Measurements from ENCODE around the gene NOP10. TPM values are rescaled to one million over a fixed set of nuclear protein-coding genes. Genes with fewer than 3 reads are reported as not detected.

The NOP10 gene
- total RNA-seq, 1 donor from 2014 or later: 116 TPM

DNA sequence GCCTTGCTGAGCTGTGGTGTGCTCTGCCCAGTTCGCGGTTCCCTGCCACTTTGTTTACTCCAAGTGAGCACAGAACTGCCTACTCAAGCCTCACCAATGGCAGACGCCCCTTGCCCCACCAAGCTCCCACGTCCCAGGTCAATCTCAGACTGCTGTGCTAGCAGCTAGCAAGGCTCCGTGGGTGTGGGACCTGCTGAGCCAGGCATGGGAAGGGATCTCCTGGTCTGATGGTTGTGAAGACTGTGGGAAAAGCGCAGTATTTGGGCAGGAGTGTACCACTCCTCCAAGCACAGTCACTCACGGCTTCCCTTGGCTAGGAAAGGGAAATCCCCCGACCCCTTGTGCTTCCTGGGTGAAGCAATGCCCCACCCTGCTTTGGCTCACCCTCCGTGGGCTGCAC, 50.3 kb downstream of the NOP10 start:
- POLR2A ChIA-PET: interaction anchor here (0.9 kb wide), 1 partner anchor 36 kb away, joined by 3 read pairs; no protein-coding TSS in a partner anchor
- ATAC-seq (ENCODE audit: low read depth) (no peak), DNase-seq (no peak)
- Mint-ChIP-seq H3K4me3 (no peak overlapping the region), H3K27ac (no peak overlapping the region), H3K27me3 (no peaks in the 10 kb centered on the region), H3K9me3 (no peaks in the 10 kb centered on the region), H3K36me3 (ENCODE audit: low read depth) (peaks cover 41% of the 10 kb centered on the region), H3K4me1 (peaks cover 21% of the 10 kb centered on the region)
- TF ChIP-seq, protein P1, sequence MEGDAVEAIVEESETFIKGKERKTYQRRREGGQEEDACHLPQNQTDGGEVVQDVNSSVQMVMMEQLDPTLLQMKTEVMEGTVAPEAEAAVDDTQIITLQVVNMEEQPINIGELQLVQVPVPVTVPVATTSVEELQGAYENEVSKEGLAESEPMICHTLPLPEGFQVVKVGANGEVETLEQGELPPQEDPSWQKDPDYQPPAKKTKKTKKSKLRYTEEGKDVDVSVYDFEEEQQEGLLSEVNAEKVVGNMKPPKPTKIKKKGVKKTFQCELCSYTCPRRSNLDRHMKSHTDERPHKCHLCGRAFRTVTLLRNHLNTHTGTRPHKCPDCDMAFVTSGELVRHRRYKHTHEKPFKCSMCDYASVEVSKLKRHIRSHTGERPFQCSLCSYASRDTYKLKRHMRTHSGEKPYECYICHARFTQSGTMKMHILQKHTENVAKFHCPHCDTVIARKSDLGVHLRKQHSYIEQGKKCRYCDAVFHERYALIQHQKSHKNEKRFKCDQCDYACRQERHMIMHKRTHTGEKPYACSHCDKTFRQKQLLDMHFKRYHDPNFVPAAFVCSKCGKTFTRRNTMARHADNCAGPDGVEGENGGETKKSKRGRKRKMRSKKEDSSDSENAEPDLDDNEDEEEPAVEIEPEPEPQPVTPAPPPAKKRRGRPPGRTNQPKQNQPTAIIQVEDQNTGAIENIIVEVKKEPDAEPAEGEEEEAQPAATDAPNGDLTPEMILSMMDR (IDR thresholded peaks at IDR 0.05): no peak
- intact Hi-C loops (cut with micrococcal nuclease): no loop called here
- CTCF ChIA-PET: no interaction called here

Other genes starting within 250 kb of the NOP10 start
- gene EMC7, start 241.3 kb downstream of the NOP10 start, total RNA-seq: 29.8 and 31.9 TPM in 2 replicates
- gene PGBD4, start 241.1 kb downstream of the NOP10 start, total RNA-seq: 4.8 and 5.3 TPM in 2 replicates
- 46.2 and 53.3 TPM in 2 replicates for gene KATNBL1, start 133.0 kb downstream of the NOP10 start, total RNA-seq
- 63.5 and 71.9 TPM in 2 replicates for gene EMC4, start 118.1 kb downstream of the NOP10 start, total RNA-seq
- gene SLC12A6, start 5.4 kb downstream of the NOP10 start, total RNA-seq: 61.3 and 74.4 TPM in 2 replicates
- gene NUTM1, start 179 bp upstream of the NOP10 start, total RNA-seq: not detected in 2 replicates
- 23.8 and 28.8 TPM in 2 replicates for gene LPCAT4, start 24.1 kb upstream of the NOP10 start, total RNA-seq
- gene GOLGA8A, start 94.7 kb upstream of the NOP10 start, total RNA-seq: 160 and 171 TPM in 2 replicates
- gene GOLGA8B, start 240.5 kb upstream of the NOP10 start, total RNA-seq: 44.1 and 52.4 TPM in 2 replicates